GM19099 (cell line): Measurements from ENCODE around the gene TCEAL4.

Experiments used
- POLR2A ChIP-seq: IDR thresholded peaks from 3 replicates; pipeline ENCODE4 v1.6.1; 2011; ENCODE audit warnings: low read depth; ENCODE audit not compliant: insufficient read length; ENCODE audit errors: extremely low read depth

TCEAL4 gene

DNA sequence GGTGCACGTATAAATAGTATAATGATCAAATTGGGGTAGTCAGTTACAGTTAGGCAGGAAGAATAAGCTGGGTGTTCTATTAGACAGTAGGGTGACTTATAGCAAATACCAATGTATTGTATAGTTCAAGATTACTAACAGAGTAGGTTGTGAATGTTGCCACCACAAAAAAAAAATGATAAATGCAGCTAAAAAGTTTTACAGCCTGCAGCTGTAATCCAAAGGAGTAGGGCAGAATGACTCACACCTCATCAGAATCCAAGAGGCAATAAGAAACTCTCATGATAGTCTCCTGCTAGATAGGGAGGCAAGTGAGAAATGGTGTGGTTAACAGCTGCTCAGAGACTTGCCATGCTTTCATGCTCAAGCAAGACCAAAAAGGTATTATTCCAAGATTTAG is 19.6 kb upstream of the TCEAL4 start:
- no peak for TF ChIP-seq POLR2A

DNA sequence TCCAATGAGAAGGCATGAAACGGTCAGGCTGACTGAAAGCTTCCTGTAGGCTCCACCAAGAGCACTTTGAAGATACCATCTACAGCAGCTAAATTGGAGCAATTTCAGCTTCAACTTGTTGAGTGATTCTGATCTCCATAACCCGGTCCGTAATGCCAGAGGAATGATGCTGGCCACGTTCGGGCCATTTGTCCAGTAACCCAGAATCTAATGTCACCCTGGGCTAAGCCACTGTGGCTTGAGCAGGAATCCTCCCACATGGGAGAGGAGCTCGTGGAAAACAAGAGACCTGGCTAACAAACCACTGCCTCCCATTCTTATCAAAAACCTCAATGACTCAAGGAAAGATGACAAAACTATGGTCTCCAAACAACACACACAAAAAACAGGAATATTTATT is 14.2 kb upstream of the TCEAL4 start:
- no peak for TF ChIP-seq POLR2A

DNA sequence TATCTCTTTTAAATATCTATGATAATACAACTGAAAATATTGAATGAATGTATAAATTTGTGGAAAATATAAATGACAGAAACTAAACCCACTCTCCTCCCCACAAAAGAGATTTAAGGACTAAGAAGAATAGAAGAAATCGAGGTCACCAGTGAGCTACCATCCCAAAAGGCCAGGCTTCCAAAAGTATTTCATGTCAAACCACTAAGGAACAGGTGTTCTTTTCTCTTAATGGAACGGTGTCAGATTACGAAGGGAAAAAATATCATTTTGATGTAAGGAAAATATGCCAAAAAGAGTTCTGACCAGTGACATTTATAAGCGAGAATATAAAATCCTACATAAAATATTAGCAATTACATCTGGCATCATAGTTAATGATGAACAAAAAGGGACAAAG is 13.6 kb upstream of the TCEAL4 start:
- TF ChIP-seq POLR2A: no peak

DNA sequence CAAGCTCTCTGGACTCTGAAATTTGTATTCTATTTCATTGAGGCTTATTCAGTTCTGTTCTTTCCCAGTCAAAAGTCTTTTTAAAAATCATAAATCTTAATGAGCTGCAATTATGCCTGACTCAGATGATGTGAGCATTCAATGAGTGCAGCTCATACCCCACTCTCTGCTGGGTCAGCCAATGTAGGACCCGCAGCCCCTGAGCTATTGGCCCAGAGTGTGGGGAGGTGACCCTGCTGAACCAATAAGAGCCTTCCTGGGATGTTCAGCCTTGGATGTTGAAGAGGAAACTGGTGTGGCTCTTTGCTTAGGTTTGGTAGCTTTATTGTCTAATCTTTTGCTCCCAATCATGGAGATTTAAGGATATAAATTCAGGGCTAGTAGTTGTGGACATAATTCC is 12.1 kb upstream of the TCEAL4 start:
- TF ChIP-seq POLR2A: no peak

DNA sequence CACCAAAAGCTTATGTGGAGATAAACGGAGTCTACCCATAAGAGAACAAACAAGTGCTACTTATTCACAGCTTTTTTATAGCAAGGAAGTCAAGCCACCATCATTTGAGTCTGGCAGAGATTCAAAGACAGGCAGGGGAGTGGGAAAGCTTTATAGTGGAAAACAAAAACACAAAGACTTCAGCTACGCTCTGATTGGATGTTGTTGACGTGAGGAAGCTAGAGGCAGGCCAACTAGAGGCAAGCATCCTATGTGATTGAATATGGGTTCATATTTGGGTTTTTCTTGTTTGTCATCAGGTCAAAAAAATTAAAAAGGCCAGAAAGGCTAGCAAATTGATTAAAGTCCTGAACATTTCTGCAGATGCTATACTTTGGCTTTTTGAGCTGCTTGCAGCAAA is 719 bp upstream of the TCEAL4 start:
- no peak for TF ChIP-seq POLR2A

DNA sequence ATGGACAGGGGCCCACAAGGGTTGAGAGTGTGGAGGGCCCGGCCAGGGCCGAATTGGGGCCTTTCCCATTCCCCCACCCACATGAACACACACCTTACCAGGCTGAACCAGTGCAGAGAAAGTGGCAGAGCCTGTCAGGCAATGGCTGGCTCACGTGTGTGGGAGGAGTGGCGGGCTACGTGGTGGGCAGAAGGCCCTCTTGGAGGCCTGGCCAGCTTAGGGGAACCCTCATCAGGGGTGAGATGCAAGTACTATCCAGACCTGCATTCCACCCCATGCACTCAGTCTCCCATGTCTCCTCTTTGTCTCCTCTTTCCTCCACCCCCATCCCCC is 965 bp downstream of the TCEAL4 start:
- TF ChIP-seq POLR2A: no peak

DNA sequence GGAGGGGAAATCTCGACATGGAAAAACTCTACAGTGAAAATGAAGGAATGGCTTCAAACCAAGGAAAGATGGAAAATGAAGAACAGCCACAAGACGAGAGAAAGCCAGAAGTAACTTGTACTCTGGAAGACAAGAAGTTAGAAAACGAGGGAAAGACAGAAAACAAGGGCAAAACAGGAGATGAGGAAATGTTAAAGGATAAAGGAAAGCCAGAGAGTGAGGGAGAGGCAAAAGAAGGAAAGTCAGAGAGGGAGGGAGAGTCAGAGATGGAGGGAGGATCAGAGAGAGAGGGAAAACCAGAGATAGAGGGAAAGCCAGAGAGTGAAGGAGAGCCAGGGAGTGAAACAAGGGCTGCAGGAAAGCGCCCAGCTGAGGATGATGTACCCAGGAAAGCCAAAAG is 1.3 kb downstream of the TCEAL4 start:
- no peak for TF ChIP-seq POLR2A

DNA sequence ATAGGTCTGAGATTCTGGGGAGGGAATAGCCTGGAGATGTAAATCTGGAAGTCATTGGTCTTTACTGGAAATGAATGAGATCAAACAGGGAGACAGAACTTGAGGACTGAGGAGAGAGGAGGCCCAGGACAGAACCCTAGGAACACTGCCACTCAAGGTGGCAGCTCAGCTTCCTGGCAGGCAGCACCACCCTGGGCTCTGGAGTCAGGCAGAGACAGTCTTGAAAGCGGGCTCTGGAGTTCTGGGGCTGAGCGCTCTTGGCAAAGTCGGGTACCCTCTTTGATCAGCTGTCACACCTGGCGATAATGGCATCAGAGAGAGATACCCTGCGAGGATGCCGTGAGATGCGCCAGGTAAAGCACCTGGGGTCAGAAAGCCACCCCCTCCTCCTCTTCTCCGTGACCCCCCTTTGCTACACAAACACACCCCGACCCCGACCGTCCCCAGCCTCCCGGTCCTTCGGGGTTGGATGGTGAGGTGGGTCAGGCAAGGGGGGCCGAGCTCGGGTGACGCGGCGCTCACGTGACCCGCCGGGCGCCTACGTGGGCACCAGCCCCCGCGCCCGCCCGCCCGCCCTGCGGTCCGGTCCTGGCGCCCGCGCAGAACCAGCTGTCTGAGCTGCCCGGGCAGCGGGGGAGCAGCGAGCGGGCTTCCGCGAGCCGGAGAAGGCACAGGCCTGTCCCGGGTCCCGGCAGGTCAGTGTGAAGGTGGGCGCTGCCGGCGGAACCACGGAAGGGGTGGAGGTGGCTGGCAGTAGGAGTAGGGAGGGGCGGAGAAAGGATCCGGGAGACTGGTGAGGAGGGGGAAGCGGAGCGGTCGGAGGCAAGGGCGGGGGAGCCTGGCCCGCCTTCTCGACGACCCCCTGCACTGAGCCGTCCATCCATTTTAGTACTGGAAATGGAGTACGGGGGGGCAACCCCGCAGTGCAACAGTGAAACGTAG is 22.3 kb downstream of the TCEAL4 start, which contains the start of gene TCEAL3:
TCEAL3 (plus strand) TSS at position 600 of the 942 bp plus-strand sequence. CDS start 1,102 bp downstream, outside the sequence.
- peak; percentile 47 for TF ChIP-seq POLR2A

DNA sequence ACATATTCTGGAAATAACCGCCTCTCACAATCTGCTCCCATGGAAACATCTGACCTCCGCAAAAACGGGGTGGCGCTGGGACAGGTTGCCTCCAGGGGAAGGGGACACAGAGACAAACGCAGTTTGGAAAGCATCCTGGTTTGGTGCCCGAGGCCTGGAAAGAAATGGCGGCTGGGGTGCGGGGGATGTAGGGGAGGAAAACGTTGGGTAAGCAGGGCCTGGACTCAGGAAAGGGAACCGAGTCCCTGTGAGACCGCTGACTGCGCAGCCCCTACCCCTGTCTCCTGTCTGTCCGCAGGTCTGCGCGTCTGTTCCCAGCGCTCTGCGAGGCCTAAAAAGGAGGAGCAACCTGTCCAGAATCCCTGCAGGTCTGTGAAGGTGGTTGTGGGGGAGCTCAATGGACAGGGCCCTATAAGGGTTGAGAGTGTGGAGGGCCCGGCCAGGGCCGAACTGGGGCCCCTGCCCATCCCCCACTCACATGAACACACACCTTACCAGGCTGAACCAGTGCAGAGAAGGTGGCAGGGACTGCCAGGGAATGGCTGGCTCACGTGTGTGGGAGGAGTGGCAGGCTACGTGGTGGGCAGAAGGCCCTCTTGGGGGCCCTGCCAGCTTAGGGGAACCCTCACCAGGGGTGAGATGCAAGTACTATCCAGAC is 23.1 kb downstream of the TCEAL4 start:
- no peak for TF ChIP-seq POLR2A

DNA sequence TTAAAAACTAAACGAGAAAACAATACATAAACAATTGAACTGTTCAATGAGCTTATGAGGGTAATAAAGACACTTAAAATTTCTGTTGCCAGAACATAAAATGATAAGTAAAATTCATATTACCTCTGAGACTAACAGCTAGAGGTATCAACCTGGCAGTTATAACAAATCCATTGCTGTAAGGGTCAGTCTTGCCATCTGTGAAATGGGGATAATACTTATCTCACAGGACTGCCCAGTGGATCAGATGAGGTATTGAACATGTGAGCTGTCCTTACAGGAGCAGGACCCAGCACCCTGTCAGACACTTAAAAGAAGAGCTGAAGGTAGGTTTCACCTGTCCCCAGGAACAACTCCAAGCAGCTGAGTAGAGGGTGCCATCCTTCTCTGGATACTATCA is 25.0 kb downstream of the TCEAL4 start:
- no peak for TF ChIP-seq POLR2A

DNA sequence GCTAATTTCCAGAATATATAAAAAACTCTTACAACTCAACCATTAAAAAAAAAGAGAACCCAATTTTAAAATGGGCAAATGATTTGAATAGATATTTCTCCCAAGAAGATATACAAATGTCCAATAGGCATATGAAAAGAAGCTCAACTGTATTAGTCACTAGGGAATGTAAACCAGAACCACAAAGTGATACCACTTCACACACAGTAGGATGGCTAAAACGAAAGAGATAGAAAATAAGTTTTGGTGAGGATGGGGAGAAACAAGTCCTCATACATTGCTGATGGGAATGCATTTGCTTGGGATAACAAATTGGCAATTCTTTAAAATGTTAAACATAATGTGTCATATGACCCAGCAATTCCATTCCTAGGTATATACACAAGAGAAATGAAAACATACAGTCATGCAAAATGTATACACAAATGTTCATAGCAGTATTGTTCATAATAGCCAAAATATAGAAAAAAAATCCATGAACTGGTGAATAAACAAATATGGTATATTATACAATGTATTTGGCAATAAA is 28.1 kb downstream of the TCEAL4 start:
- TF ChIP-seq POLR2A: no peak

DNA sequence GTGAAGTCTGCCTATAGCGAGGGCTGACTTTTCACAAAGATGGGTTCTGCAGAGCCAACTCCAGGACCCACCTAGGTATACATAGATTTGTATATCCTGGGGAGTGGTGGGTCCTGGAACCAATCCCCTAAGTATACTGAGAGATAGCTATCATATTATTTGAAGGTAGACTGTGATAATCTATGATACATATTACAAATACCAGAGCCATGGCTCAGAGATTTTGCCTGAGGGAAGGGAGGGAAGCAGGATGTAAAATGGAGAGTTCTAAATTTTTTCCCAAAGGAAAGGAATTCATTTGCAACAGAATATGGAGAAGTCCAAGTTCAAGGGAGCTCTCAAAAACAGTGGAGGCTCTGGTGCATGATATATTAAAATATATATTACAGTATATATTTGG is 29.7 kb downstream of the TCEAL4 start:
- no peak for TF ChIP-seq POLR2A

DNA sequence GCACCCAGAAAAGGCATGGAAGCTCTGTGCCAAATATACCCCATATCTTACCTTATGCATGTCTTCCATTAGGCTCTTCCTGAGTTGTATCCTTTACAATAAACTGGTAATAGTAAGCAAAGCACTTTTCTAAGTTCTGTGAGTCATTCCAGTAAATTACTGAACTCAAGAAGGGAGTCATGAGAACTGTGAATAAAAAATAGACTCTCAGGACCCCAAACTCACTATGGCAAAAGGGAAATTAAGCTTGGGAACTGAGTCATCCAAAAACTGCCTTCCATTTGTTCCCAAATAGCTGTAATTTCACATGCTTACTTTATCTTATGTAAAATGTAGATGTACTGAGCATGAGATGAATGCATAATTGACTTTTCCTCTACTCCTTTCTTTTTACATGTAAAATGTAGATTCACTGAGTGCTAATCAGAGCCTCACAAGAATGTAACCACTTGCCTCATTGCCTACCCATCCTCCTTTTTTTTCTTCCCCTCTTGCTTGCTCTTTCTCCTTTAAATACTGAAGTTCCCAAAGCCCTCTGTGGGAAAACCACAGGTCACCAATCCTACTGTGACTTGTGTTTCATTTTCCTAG is 30.6 kb downstream of the TCEAL4 start:
- no peak for TF ChIP-seq POLR2A

DNA sequence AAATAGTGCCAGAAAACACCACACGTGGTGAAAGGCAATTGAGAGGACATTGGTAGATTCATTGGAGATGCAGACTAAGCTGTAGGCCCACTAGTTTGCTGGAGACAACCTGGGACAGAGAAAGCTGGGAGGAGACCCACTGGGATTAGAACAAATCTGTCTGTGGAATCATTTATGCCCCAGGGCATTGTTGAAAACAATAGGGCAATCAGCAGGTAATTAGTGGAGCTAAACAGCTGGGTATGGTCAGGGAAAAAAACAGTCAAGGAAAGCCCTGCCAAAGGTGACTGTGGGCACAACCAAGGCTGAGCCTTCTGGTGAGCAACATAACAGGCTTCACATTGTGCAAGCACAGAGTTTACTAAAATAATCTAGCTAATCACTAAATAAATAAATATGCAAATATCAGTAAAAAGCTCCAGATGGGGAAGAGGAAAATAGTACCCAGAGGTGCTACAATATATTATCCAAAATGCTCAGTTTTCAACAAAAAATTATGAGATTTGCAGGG is 31.4 kb downstream of the TCEAL4 start:
- no peak for TF ChIP-seq POLR2A

DNA sequence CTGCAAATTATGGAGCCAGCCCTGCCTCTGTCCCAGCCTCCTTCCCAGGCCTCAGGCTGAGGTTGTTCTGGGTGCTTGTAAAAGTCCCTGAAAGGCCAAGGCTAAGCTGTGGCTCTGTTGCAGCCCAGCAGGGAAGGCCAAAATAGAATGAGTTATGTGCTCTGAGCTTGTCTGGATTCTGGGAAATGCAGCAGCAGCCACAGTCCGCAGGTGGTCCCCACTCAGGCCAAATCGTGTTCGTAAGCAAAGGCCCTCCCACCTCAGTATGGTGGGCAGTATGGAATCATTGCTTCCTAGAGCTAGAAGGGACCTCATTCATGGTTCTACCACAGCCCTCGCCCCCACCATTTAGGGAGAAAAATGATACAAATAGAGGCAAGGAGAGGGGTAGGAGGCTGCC is 38.8 kb downstream of the TCEAL4 start:
- no peak for TF ChIP-seq POLR2A
